IPS-15b (cell line): ENCODE data around the gene CAGE1.
"Not testable (repeated sequence)": the region's sequence is repeated elsewhere in the genome, so short reads cannot be mapped to it uniquely, and the experiment has no call there.

Experiments
- H3K27me3 ChIP-seq: one replicate; pipeline ENCODE4 v1.6.1; 2013; ENCODE audit warnings: low read length; ENCODE audit not compliant: control insufficient read depth, insufficient read depth
- H3K36me3 ChIP-seq: one replicate; pipeline ENCODE4 v1.6.1; 2013; ENCODE audit warnings: low read length; ENCODE audit not compliant: control insufficient read depth, insufficient read depth
- H3K4me1 ChIP-seq: one replicate; pipeline ENCODE4 v1.6.1; 2013; ENCODE audit warnings: mild to moderate bottlenecking, low read length; ENCODE audit not compliant: control insufficient read depth, insufficient read depth
- H3K4me3 ChIP-seq: one replicate; pipeline ENCODE4 v1.5.1; 2013; ENCODE audit warnings: low read depth, low read length
- H3K9ac ChIP-seq: one replicate; pipeline ENCODE4 v1.6.1; 2013; ENCODE audit warnings: low read depth, mild to moderate bottlenecking, low read length
- H3K9me3 ChIP-seq: one replicate; pipeline ENCODE4 v1.6.1; 2013; ENCODE audit warnings: mild to moderate bottlenecking, low read length; ENCODE audit not compliant: control insufficient read depth, insufficient read depth

CAGE1 gene

GRCh38 chr6:7334685-7335084 is 54.9 kb downstream of the CAGE1 start:
- no peaks in the 10 kb centered on the region for H3K27me3 ChIP-seq
- no peaks in the 10 kb centered on the region for H3K4me1 ChIP-seq
- no peaks in the 10 kb centered on the region for H3K9me3 ChIP-seq
- H3K4me3 ChIP-seq, result no peak overlapping the region
- no peak overlapping the region for H3K9ac ChIP-seq
- H3K36me3 ChIP-seq, result no peaks in the 10 kb centered on the region

- Histone ChIP-seq H3K4me1 (no peaks in the 10 kb centered on the region), H3K9ac (no peak overlapping the region), H3K27me3 (no peaks in the 10 kb centered on the region), H3K36me3 (no peaks in the 10 kb centered on the region), H3K4me3 (no peak overlapping the region), H3K9me3 (no peaks in the 10 kb centered on the region)
These were observed 57.3 kb downstream of the CAGE1 start for GRCh38 chr6:7332090-7332745.

GRCh38 chr6:7331452-7331851 is 58.1 kb downstream of the CAGE1 start:
- no peaks in the 10 kb centered on the region for H3K4me1 ChIP-seq
- no peaks in the 10 kb centered on the region for H3K9me3 ChIP-seq
- H3K4me3 ChIP-seq, result no peak overlapping the region
- H3K36me3 ChIP-seq, result no peaks in the 10 kb centered on the region
- H3K27me3 ChIP-seq, result no peaks in the 10 kb centered on the region
- no peak overlapping the region for H3K9ac ChIP-seq

GRCh38 chr6:7328243-7328642 is 61.3 kb downstream of the CAGE1 start:
- no peaks in the 10 kb centered on the region for H3K36me3 ChIP-seq
- H3K27me3 ChIP-seq, result no peaks in the 10 kb centered on the region
- H3K4me1 ChIP-seq, result no peaks in the 10 kb centered on the region
- H3K9ac ChIP-seq, result no peak overlapping the region
- no peaks in the 10 kb centered on the region for H3K9me3 ChIP-seq
- no peak overlapping the region for H3K4me3 ChIP-seq

GRCh38 chr6:7325750-7326149 is 63.8 kb downstream of the CAGE1 start:
- Histone ChIP-seq H3K9ac (no peak overlapping the region), H3K36me3 (no peaks in the 10 kb centered on the region), H3K9me3 (no peaks in the 10 kb centered on the region), H3K4me3 (no peak overlapping the region), H3K27me3 (no peaks in the 10 kb centered on the region), H3K4me1 (no peaks in the 10 kb centered on the region)

GRCh38 chr6:7324520-7324919 is 65.0 kb downstream of the CAGE1 start:
- H3K36me3 ChIP-seq, result no peaks in the 10 kb centered on the region
- H3K9ac ChIP-seq, result no peak overlapping the region
- no peaks in the 10 kb centered on the region for H3K4me1 ChIP-seq
- H3K4me3 ChIP-seq, result no peak overlapping the region
- no peaks in the 10 kb centered on the region for H3K9me3 ChIP-seq
- no peaks in the 10 kb centered on the region for H3K27me3 ChIP-seq

GRCh38 chr6:7323074-7323473 is 66.5 kb downstream of the CAGE1 start:
- Histone ChIP-seq H3K9ac (no peak overlapping the region), H3K9me3 (no peaks in the 10 kb centered on the region), H3K27me3 (no peaks in the 10 kb centered on the region), H3K4me3 (no peak overlapping the region), H3K36me3 (no peaks in the 10 kb centered on the region), H3K4me1 (no peaks in the 10 kb centered on the region)

- H3K36me3 ChIP-seq, H3K9ac ChIP-seq, H3K4me1 ChIP-seq, H3K9me3 ChIP-seq, H3K4me3 ChIP-seq, H3K27me3 ChIP-seq: not testable (repeated sequence)
These were observed 67.7 kb downstream of the CAGE1 start for GRCh38 chr6:7321866-7322265.

- not testable (repeated sequence) for H3K27me3 ChIP-seq, H3K4me3 ChIP-seq, H3K9ac ChIP-seq, H3K4me1 ChIP-seq, H3K9me3 ChIP-seq, H3K36me3 ChIP-seq
These were observed 70.1 kb downstream of the CAGE1 start for GRCh38 chr6:7319406-7319805.

- Histone ChIP-seq H3K36me3 (no peaks in the 10 kb centered on the region), H3K4me3 (no peak overlapping the region), H3K27me3 (no peaks in the 10 kb centered on the region), H3K4me1 (no peaks in the 10 kb centered on the region), H3K9ac (no peak overlapping the region), H3K9me3 (no peaks in the 10 kb centered on the region)
These were observed 72.0 kb downstream of the CAGE1 start for GRCh38 chr6:7317538-7317937.

- Histone ChIP-seq H3K9ac (no peak overlapping the region), H3K9me3 (no peaks in the 10 kb centered on the region), H3K36me3 (no peaks in the 10 kb centered on the region), H3K4me3 (no peak overlapping the region), H3K27me3 (no peaks in the 10 kb centered on the region), H3K4me1 (no peaks in the 10 kb centered on the region)
These were observed 72.6 kb downstream of the CAGE1 start for GRCh38 chr6:7316658-7317533.

- Histone ChIP-seq H3K9ac (no peak overlapping the region), H3K4me1 (no peaks in the 10 kb centered on the region), H3K9me3 (no peaks in the 10 kb centered on the region), H3K27me3 (no peaks in the 10 kb centered on the region), H3K36me3 (no peaks in the 10 kb centered on the region), H3K4me3 (no peak overlapping the region)
These were observed 73.6 kb downstream of the CAGE1 start for GRCh38 chr6:7315948-7316365.
